Measurements from ENCODE around the gene S100A5.
"Not testable (repeated sequence)": the region's sequence is repeated elsewhere in the genome, so short reads cannot be mapped to it uniquely, and the experiment has no call there.

Gene S100A5

GRCh38 chr1:153566414-153567371, 26.0 kb upstream of the S100A5 start:
- Histone ChIP-seq H2BK15ac (replicated peaks; ENCODE audit: low read depth) (no peak overlapping the region), H3K36me3 (ENCODE audit: control insufficient read depth, insufficient read depth, low read length) (no peaks in the 10 kb centered on the region), H3K27me3 (ENCODE audit: insufficient read depth, low read length, poor library complexity) (no peaks in the 10 kb centered on the region), H3K79me2 (ENCODE audit: control insufficient read depth, insufficient read depth, low read length) (no peaks in the 10 kb centered on the region), H3K23ac (ENCODE audit: low read length) (no peak overlapping the region), H3K79me1 (ENCODE audit: low read length) (no peaks in the 10 kb centered on the region), H2BK5ac (ENCODE audit: low read length) (peak overlapping the region; percentile 92), H3K56ac (ENCODE audit: low read length) (peak overlapping the region; percentile 84), H3K18ac (ENCODE audit: low read length) (peak overlapping the region; percentile 15), H3K27ac (ENCODE audit: low read depth, low read length) (peak overlapping the region; percentile 60), H3K9ac (ENCODE audit: low read length) (peak overlapping the region; percentile 50), H2AK5ac (ENCODE audit: low read length) (peak overlapping the region; percentile 80), H4K5ac (ENCODE audit: low read length) (no peak overlapping the region), H3K4ac (ENCODE audit: low read depth, low read length) (peak overlapping the region; percentile 83), H4K8ac (ENCODE audit: low read depth, low read length) (no peak overlapping the region), H2BK120ac (ENCODE audit: low read depth, low read length) (no peak overlapping the region), H3K4me2 (ENCODE audit: low read length) (no peak overlapping the region), H3K4me1 (ENCODE audit: control insufficient read depth, low read depth, low read length) (peaks cover 10% of the 10 kb centered on the region), H3K4me3 (ENCODE audit: low read length) (no peak overlapping the region)
- WGBS (ENCODE audit: extremely low coverage, insufficient coverage, low lambda C conversion rate), result no CpG with 5 or more reads among the region's 16 CpGs
- peak; percentile 99 for DNase-seq

DNA sequence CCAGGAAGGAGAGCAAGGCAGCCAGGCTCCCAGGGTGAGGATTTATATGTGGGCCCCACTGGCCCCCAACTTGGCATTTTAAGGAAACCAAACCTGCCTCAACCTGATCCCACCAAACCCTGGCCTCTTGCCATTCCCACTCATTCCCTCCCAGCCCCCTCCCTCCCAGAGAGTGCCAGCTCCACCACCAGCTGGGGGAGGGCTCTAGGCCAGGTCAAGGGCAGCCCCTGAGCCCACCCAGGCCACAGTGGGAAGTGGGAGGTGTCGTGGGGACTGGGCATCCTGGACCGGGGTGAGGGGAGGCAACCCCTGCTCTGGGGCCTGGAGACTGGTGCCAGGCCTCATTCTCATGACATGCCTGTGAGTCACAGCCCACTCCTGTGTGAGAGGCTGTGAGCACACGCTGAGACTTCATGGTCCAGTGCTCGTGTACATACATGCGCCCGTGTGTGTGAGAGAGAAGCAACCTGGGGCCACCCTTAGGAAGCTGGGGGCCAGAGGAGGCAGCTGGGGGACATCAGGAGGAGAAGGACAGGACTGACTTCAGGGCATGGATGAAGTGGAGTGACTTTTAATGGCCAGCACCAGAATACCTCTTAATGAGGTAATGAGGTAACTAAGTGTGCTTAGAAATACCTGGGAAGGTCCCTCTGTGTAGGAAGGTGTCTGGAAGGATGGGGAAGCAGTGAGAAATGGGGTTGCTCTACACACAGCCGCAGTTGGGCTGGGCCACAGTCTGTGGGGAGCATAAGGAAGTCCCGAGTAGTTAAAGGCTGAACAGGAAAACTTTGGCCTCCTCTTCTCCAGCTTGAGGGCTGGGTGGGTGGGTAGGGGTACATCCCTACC, 25.0 kb upstream of the S100A5 start, which contains the start of gene S100A2:
Gene S100A2 (minus strand): TSS at position 316 of the 846 bp plus-strand sequence. CDS start 1,967 bp downstream, outside the sequence.
- Histone ChIP-seq H2BK120ac (ENCODE audit: low read depth, low read length) (no peak within 1 kb of the TSS), H3K4me1 (ENCODE audit: control insufficient read depth, low read depth, low read length) (peaks cover 10% of the 10 kb centered on the region), H3K27ac (ENCODE audit: low read depth, low read length) (no peak within 1 kb of the TSS), H3K9ac (ENCODE audit: low read length) (peak within 1 kb of the TSS; percentile 50), H3K4ac (ENCODE audit: low read depth, low read length) (peak within 1 kb of the TSS; percentile 83), H3K23ac (ENCODE audit: low read length) (no peak within 1 kb of the TSS), H3K18ac (ENCODE audit: low read length) (peak within 1 kb of the TSS; percentile 19), H3K4me3 (ENCODE audit: low read length) (no peak within 1 kb of the TSS), H2BK15ac (replicated peaks; ENCODE audit: low read depth) (no peak within 1 kb of the TSS), H2BK5ac (ENCODE audit: low read length) (peak within 1 kb of the TSS; percentile 92), H2AK5ac (ENCODE audit: low read length) (peak within 1 kb of the TSS; percentile 90), H3K79me1 (ENCODE audit: low read length) (no peaks in the 10 kb centered on the region), H3K56ac (ENCODE audit: low read length) (peak within 1 kb of the TSS; percentile 84), H4K8ac (ENCODE audit: low read depth, low read length) (no peak within 1 kb of the TSS), H3K27me3 (ENCODE audit: insufficient read depth, low read length, poor library complexity) (no peaks in the 10 kb centered on the region), H3K4me2 (ENCODE audit: low read length) (no peak within 1 kb of the TSS), H3K36me3 (ENCODE audit: control insufficient read depth, insufficient read depth, low read length) (no peaks in the 10 kb centered on the region), H4K5ac (ENCODE audit: low read length) (no peak within 1 kb of the TSS), H3K79me2 (ENCODE audit: control insufficient read depth, insufficient read depth, low read length) (no peaks in the 10 kb centered on the region)
- no CpG with 5 or more reads among the region's 8 CpGs for WGBS (ENCODE audit: extremely low coverage, insufficient coverage, low lambda C conversion rate)
- DNase-seq, result peak; percentile 51

GRCh38 chr1:153563991-153564390, 23.3 kb upstream of the S100A5 start:
- Histone ChIP-seq H3K36me3 (ENCODE audit: control insufficient read depth, insufficient read depth, low read length) (no peaks in the 10 kb centered on the region), H3K4me1 (ENCODE audit: control insufficient read depth, low read depth, low read length) (peaks cover 10% of the 10 kb centered on the region), H3K9ac (ENCODE audit: low read length) (no peak overlapping the region), H2BK15ac (replicated peaks; ENCODE audit: low read depth) (no peak overlapping the region), H3K4me3 (ENCODE audit: low read length) (no peak overlapping the region), H3K23ac (ENCODE audit: low read length) (no peak overlapping the region), H3K79me1 (ENCODE audit: low read length) (no peaks in the 10 kb centered on the region), H4K5ac (ENCODE audit: low read length) (no peak overlapping the region), H3K79me2 (ENCODE audit: control insufficient read depth, insufficient read depth, low read length) (no peaks in the 10 kb centered on the region), H3K4ac (ENCODE audit: low read depth, low read length) (no peak overlapping the region), H2AK5ac (ENCODE audit: low read length) (no peak overlapping the region), H4K8ac (ENCODE audit: low read depth, low read length) (no peak overlapping the region), H2BK5ac (ENCODE audit: low read length) (no peak overlapping the region), H3K4me2 (ENCODE audit: low read length) (no peak overlapping the region), H3K27me3 (ENCODE audit: insufficient read depth, low read length, poor library complexity) (no peaks in the 10 kb centered on the region), H3K18ac (ENCODE audit: low read length) (no peak overlapping the region), H3K27ac (ENCODE audit: low read depth, low read length) (no peak overlapping the region), H3K56ac (ENCODE audit: low read length) (peak overlapping the region; percentile 34), H2BK120ac (ENCODE audit: low read depth, low read length) (no peak overlapping the region)
- no CpG with 5 or more reads among the region's 7 CpGs for WGBS (ENCODE audit: extremely low coverage, insufficient coverage, low lambda C conversion rate)
- no peak for DNase-seq

GRCh38 chr1:153563483-153563901, 22.8 kb upstream of the S100A5 start:
- Histone ChIP-seq H3K9ac (ENCODE audit: low read length) (no peak overlapping the region), H2BK120ac (ENCODE audit: low read depth, low read length) (no peak overlapping the region), H4K5ac (ENCODE audit: low read length) (no peak overlapping the region), H3K23ac (ENCODE audit: low read length) (no peak overlapping the region), H2AK5ac (ENCODE audit: low read length) (no peak overlapping the region), H2BK15ac (replicated peaks; ENCODE audit: low read depth) (no peak overlapping the region), H3K79me2 (ENCODE audit: control insufficient read depth, insufficient read depth, low read length) (no peaks in the 10 kb centered on the region), H3K4ac (ENCODE audit: low read depth, low read length) (no peak overlapping the region), H3K36me3 (ENCODE audit: control insufficient read depth, insufficient read depth, low read length) (no peaks in the 10 kb centered on the region), H3K4me3 (ENCODE audit: low read length) (no peak overlapping the region), H3K27ac (ENCODE audit: low read depth, low read length) (no peak overlapping the region), H3K4me2 (ENCODE audit: low read length) (no peak overlapping the region), H4K8ac (ENCODE audit: low read depth, low read length) (no peak overlapping the region), H2BK5ac (ENCODE audit: low read length) (no peak overlapping the region), H3K27me3 (ENCODE audit: insufficient read depth, low read length, poor library complexity) (no peaks in the 10 kb centered on the region), H3K18ac (ENCODE audit: low read length) (no peak overlapping the region), H3K79me1 (ENCODE audit: low read length) (no peaks in the 10 kb centered on the region), H3K4me1 (ENCODE audit: control insufficient read depth, low read depth, low read length) (peaks cover 10% of the 10 kb centered on the region), H3K56ac (ENCODE audit: low read length) (no peak overlapping the region)
- no peak for DNase-seq
- WGBS (ENCODE audit: extremely low coverage, insufficient coverage, low lambda C conversion rate), result no CpG with 5 or more reads among the region's 6 CpGs

DNA sequence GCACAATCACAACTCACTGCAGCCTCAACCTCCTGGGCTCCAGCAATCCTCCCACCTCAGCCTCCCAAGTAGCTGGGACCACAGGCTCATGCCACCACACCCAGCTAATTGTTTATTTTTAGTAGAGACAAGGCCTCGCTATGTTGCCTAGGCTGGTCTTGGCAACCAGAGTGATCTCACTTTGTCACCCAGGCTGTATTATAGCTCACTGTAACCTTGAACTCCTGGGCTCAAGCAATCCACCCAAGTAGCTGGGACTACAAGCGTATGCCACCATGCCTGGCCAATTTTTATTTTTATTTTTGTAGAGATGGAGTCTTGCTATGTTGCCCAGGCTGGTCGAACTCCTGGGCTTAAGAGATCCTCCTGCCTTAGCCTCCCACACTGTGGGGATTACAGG, 21.3 kb upstream of the S100A5 start:
- H3K36me3 ChIP-seq (ENCODE audit: control insufficient read depth, insufficient read depth, low read length); H3K79me2 ChIP-seq (ENCODE audit: control insufficient read depth, insufficient read depth, low read length); H3K4me2 ChIP-seq (ENCODE audit: low read length); H3K18ac ChIP-seq (ENCODE audit: low read length); H4K5ac ChIP-seq (ENCODE audit: low read length); H3K9ac ChIP-seq (ENCODE audit: low read length); H2BK5ac ChIP-seq (ENCODE audit: low read length); H3K27me3 ChIP-seq (ENCODE audit: insufficient read depth, low read length, poor library complexity); H3K4me3 ChIP-seq (ENCODE audit: low read length); H4K8ac ChIP-seq (ENCODE audit: low read depth, low read length); DNase-seq; H3K4me1 ChIP-seq (ENCODE audit: control insufficient read depth, low read depth, low read length); H2AK5ac ChIP-seq (ENCODE audit: low read length); H3K79me1 ChIP-seq (ENCODE audit: low read length); H3K56ac ChIP-seq (ENCODE audit: low read length); H2BK15ac ChIP-seq (replicated peaks; ENCODE audit: low read depth); H2BK120ac ChIP-seq (ENCODE audit: low read depth, low read length); H3K27ac ChIP-seq (ENCODE audit: low read depth, low read length); H3K4ac ChIP-seq (ENCODE audit: low read depth, low read length); H3K23ac ChIP-seq (ENCODE audit: low read length): not testable (repeated sequence)
- no CpG with 5 or more reads among the region's 3 CpGs for WGBS (ENCODE audit: extremely low coverage, insufficient coverage, low lambda C conversion rate)
